ENCODE results near the gene TMEM238. TPM values are rescaled to one million over a fixed set of nuclear protein-coding genes. Genes with fewer than 3 reads are reported as not detected.
A peak's percentile ranks its signal among the peaks of the same experiment; 100 is the strongest.

The TMEM238 gene, protein sequence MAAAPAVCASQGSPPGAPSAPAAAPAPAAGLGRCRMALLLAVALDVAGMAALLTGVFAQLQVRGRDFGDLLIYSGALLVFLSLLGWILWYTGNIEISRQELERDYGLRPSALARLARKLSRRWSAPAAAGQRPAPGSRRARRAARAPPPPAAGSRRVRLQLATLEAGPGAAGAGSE
- 18.1 and 22.7 TPM in 2 replicates for total RNA-seq (2022)
- percentile 53 among the genes with signal in this experiment for Bru-seq, nascent RNA
- BruChase-seq, experiment 1, labeled RNA remaining after a 2-hour chase, result percentile 54 among the genes with signal in this experiment
- percentile 57 among the genes with signal in this experiment for BruChase-seq, experiment 2, labeled RNA remaining after a 6-hour chase
- long read RNA-seq, transcript TMEM238-201 (2 exons, 1,000 nt), result major isoform, 94 of 94 reads
- long read RNA-seq, partial matches to known transcripts, result 0 of 94 reads
- long read RNA-seq, other reads (novel, unspliced or antisense), result 0 of 94 reads

DNA sequence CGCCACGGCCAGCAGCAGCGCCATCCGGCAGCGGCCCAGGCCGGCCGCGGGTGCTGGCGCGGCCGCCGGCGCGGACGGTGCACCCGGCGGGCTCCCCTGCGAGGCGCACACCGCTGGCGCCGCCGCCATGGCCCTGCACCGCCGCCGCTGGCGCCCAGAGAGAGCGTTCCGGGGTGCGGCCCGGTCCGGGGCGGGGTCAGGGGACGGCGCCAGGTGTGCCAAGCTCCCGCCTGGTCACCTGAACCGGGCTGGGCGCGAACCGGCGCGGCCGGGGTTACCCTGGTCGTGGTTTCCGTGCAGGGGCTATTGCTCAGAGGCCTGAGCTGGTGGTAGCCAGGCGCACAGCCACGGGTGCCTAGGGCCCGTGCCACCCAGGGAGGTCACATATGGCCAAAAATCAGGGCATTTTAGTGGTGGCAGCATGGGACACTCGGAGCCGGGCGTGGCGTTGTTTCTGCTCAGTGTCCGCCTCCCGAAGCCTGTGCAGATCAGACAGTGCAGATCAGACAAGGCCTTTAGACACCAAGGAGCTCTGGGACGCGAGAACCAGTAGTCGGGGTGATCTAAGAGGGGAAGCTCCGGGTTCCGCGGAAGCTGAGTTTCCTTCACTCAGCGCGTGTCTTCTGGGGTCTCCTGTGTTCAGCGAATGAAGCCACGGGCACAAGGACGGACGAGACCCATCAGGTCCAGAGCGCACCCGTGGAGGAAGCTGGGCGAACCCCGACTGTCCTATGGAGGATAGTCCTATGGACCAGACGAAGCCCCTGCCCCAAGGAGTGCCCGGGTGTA lies at the start of gene TMEM238:
TMEM238 (minus strand) TSS at position 162 of the 789 bp plus-strand sequence; CDS start at position 129, 33 bp downstream.
- Histone ChIP-seq H3K4me1 (peaks cover 30% of the 10 kb centered on the region), H3K4me3 (ENCODE audit: low read depth, low read length) (peak within 1 kb of the TSS; percentile 73), H3K36me3 (ENCODE audit: control insufficient read depth, insufficient read depth, low read length) (peaks cover 16% of the 10 kb centered on the region), H3K27me3 (replicated peaks; ENCODE audit: control insufficient read depth, insufficient read depth, low read length) (no peaks in the 10 kb centered on the region), H3K9me3 (no peaks in the 10 kb centered on the region)
- peaks cover 18% of the 10 kb centered on the region for H3K4me1 Mint-ChIP-seq (ENCODE audit: low read depth, unreplicated experiment)
- H3K27me3 Mint-ChIP-seq (ENCODE audit: insufficient read depth, unreplicated experiment), result no peaks in the 10 kb centered on the region
- intact Hi-C loops (cut with micrococcal nuclease; ENCODE audit: unreplicated experiment), result loop anchor here (2.0 to 10.0 kb wide), 3 partner anchors 92 to 250 kb away; no protein-coding TSS in a partner anchor
- H3K36me3 Mint-ChIP-seq (ENCODE audit: insufficient read depth, unreplicated experiment), result peaks cover 48% of the 10 kb centered on the region
- peak within 1 kb of the TSS; percentile 89 for H3K27ac Mint-ChIP-seq (ENCODE audit: unreplicated experiment)
- no peaks in the 10 kb centered on the region for H3K9me3 Mint-ChIP-seq (ENCODE audit: unreplicated experiment)
- BruUV-seq (replicated peaks), result no TSS peak
- TF ChIP-seq, protein P1, sequence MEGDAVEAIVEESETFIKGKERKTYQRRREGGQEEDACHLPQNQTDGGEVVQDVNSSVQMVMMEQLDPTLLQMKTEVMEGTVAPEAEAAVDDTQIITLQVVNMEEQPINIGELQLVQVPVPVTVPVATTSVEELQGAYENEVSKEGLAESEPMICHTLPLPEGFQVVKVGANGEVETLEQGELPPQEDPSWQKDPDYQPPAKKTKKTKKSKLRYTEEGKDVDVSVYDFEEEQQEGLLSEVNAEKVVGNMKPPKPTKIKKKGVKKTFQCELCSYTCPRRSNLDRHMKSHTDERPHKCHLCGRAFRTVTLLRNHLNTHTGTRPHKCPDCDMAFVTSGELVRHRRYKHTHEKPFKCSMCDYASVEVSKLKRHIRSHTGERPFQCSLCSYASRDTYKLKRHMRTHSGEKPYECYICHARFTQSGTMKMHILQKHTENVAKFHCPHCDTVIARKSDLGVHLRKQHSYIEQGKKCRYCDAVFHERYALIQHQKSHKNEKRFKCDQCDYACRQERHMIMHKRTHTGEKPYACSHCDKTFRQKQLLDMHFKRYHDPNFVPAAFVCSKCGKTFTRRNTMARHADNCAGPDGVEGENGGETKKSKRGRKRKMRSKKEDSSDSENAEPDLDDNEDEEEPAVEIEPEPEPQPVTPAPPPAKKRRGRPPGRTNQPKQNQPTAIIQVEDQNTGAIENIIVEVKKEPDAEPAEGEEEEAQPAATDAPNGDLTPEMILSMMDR (IDR thresholded peaks at IDR 0.05; ENCODE audit: insufficient read depth in 1 of 2, low read depth in 1 of 2, low read length in 1 of 2, severe bottlenecking in 1 of 2, unreplicated experiment in 1 of 2), result no peak
- ChIA-PET CTCF (interaction anchor here (0.5 to 2.4 kb wide), 17 partner anchors 9 to 1983 kb away, joined by 3 to 29 read pairs (median 3); partner anchors contain the start of genes HSPBP1, KMT5C, PPP1R12C and PTPRH), POLR2A (interaction anchor here (0.7 to 2.4 kb wide), 15 partner anchors 10 to 215 kb away, joined by 3 to 28 read pairs (median 4); partner anchors contain the start of genes FIZ1, HSPBP1, ISOC2 and KMT5C)
- DNase-seq, result peak in 1 of 2 experiments; percentile 75
- peak within 1 kb of the TSS; percentile 93 for H3K4me3 Mint-ChIP-seq (ENCODE audit: unreplicated experiment)

DNA sequence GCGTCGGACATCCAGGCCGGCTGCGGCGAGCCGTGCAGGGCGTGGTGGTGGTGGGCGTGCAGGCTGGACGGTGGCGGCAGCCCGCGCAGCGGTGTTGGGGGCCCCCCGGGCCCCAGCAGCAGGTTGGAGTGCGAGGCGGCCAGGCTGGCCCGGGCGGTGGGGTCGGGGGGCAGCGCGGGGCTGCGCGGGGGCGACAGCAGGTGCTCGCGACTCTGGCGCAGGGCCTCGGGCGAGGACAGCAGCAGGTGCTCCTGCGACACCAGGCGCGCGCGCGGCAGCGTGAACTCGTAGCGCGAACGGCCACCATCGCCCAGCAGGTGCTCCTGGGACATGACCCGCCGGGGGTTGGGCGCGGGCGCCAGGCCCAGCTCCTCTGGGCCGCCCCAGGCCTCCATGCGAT lies 49.2 kb upstream of the TMEM238 start:
- TF ChIP-seq, protein P1 (IDR thresholded peaks at IDR 0.05; ENCODE audit: insufficient read depth in 1 of 2, low read depth in 1 of 2, low read length in 1 of 2, severe bottlenecking in 1 of 2, unreplicated experiment in 1 of 2), result no peak
- no peak overlapping the region for H3K4me3 Mint-ChIP-seq (ENCODE audit: unreplicated experiment)
- BruUV-seq (replicated peaks), result no TSS peak
- H3K4me3 ChIP-seq (ENCODE audit: low read depth, low read length), result no peak overlapping the region
- H3K9me3 ChIP-seq, result no peaks in the 10 kb centered on the region
- intact Hi-C loops (cut with micrococcal nuclease; ENCODE audit: unreplicated experiment), result no loop called here
- no peak for DNase-seq
- H3K27ac Mint-ChIP-seq (ENCODE audit: unreplicated experiment), result no peak overlapping the region
- no peaks in the 10 kb centered on the region for H3K4me1 ChIP-seq
- H3K27me3 ChIP-seq (replicated peaks; ENCODE audit: control insufficient read depth, insufficient read depth, low read length), result no peaks in the 10 kb centered on the region
- POLR2A ChIA-PET, result no interaction called here
- no peaks in the 10 kb centered on the region for H3K4me1 Mint-ChIP-seq (ENCODE audit: low read depth, unreplicated experiment)
- no peaks in the 10 kb centered on the region for H3K9me3 Mint-ChIP-seq (ENCODE audit: unreplicated experiment)
- H3K36me3 ChIP-seq (ENCODE audit: control insufficient read depth, insufficient read depth, low read length), result no peaks in the 10 kb centered on the region
- H3K36me3 Mint-ChIP-seq (ENCODE audit: insufficient read depth, unreplicated experiment), result no peaks in the 10 kb centered on the region
- H3K27me3 Mint-ChIP-seq (ENCODE audit: insufficient read depth, unreplicated experiment), result peaks cover 6% of the 10 kb centered on the region
- CTCF ChIA-PET, result no interaction called here
